Measurements from ENCODE around the gene TMEM39B.
"Not testable (repeated sequence)": the region's sequence is repeated elsewhere in the genome, so short reads cannot be mapped to it uniquely, and the experiment has no call there.

The TMEM39B gene

GRCh38 chr1:32072622-32073298, at the start of gene TMEM39B:
Gene TMEM39B (plus strand): TSS chr1:32072939. CDS start chr1:32073048, 109 bp downstream.
- DNase-seq (ENCODE audit: low read depth in 3 of 3): peak; percentile 84 to 91 (median 91)

GRCh38 chr1:32023351-32023750, 49.4 kb upstream of the TMEM39B start:
- DNase-seq (ENCODE audit: low read depth in 3 of 3): no peak

GRCh38 chr1:32025515-32025914, 47.2 kb upstream of the TMEM39B start:
- no peak for DNase-seq (ENCODE audit: low read depth in 3 of 3)

- DNase-seq (ENCODE audit: low read depth in 3 of 3): no peak
Measured at GRCh38 chr1:32028746-32029145, 44.0 kb upstream of the TMEM39B start.

GRCh38 chr1:32031578-32032274, 41.0 kb upstream of the TMEM39B start:
- DNase-seq (ENCODE audit: low read depth in 3 of 3): no peak

- no peak for DNase-seq (ENCODE audit: low read depth in 3 of 3)
Measured at GRCh38 chr1:32032275-32032615, 40.5 kb upstream of the TMEM39B start.

GRCh38 chr1:32035119-32035518, 37.6 kb upstream of the TMEM39B start:
- DNase-seq (ENCODE audit: low read depth in 3 of 3): no peak

- DNase-seq (ENCODE audit: low read depth in 3 of 3): no peak
Measured at GRCh38 chr1:32040711-32041110, 32.0 kb upstream of the TMEM39B start.

GRCh38 chr1:32042330-32042729, 30.4 kb upstream of the TMEM39B start:
- no peak for DNase-seq (ENCODE audit: low read depth in 3 of 3)

- no peak for DNase-seq (ENCODE audit: low read depth in 3 of 3)
Measured at GRCh38 chr1:32044234-32044633, 28.5 kb upstream of the TMEM39B start.

- DNase-seq (ENCODE audit: low read depth in 3 of 3): no peak
Measured at GRCh38 chr1:32045772-32046171, 27.0 kb upstream of the TMEM39B start.

- DNase-seq (ENCODE audit: low read depth in 3 of 3): no peak
Measured at GRCh38 chr1:32047701-32048100, 25.0 kb upstream of the TMEM39B start.

GRCh38 chr1:32048440-32048839, 24.3 kb upstream of the TMEM39B start:
- no peak for DNase-seq (ENCODE audit: low read depth in 3 of 3)

GRCh38 chr1:32051706-32052105, 21.0 kb upstream of the TMEM39B start:
- no peak for DNase-seq (ENCODE audit: low read depth in 3 of 3)

GRCh38 chr1:32052887-32053286, 19.9 kb upstream of the TMEM39B start:
- no peak for DNase-seq (ENCODE audit: low read depth in 3 of 3)

GRCh38 chr1:32055416-32055815, 17.3 kb upstream of the TMEM39B start:
- no peak for DNase-seq (ENCODE audit: low read depth in 3 of 3)

GRCh38 chr1:32056598-32056997, 16.1 kb upstream of the TMEM39B start:
- no peak for DNase-seq (ENCODE audit: low read depth in 3 of 3)

GRCh38 chr1:32060914-32061313, 11.8 kb upstream of the TMEM39B start:
- DNase-seq (ENCODE audit: low read depth in 3 of 3): no peak

- DNase-seq (ENCODE audit: low read depth in 3 of 3): no peak
Measured at GRCh38 chr1:32062867-32063230, 9.9 kb upstream of the TMEM39B start.

- no peak for DNase-seq (ENCODE audit: low read depth in 3 of 3)
Measured at GRCh38 chr1:32063261-32063681, 9.5 kb upstream of the TMEM39B start.

- DNase-seq (ENCODE audit: low read depth in 3 of 3): not testable (repeated sequence)
Measured at GRCh38 chr1:32065613-32066488, 6.9 kb upstream of the TMEM39B start.

GRCh38 chr1:32066489-32066873, 6.3 kb upstream of the TMEM39B start:
- no peak for DNase-seq (ENCODE audit: low read depth in 3 of 3)

All from stimulated activated CD4-positive, alpha-beta T cell treated with anti-CD3 and anti-CD28 coated beads, TNF-alpha, amount 100 ng/mL, for 48 hours (primary cell).